Activated CD8-positive, alpha-beta T cell treated with anti-CD3 and anti-CD28 coated beads for 36 hours (primary cell): ENCODE results near the gene ITGAX. TPM values are rescaled to one million over a fixed set of nuclear protein-coding genes. Genes with fewer than 3 reads are reported as not detected.

ENCODE experiments used
- ATAC-seq: fragments of 200-7000 bp; cut with Tn5 transposase; one replicate; pipeline ENCODE4 v1.10.0; 2021; ENCODE audit warnings: mild to moderate bottlenecking, moderate library complexity
- CTCF ChIA-PET: fragments of 350-600 bp; sonication (Branson Sonifier 250); formaldehyde crosslinking; loops from one replicate; lab custom pipeline; 2021; ENCODE audit warnings: antibody characterized with exemption; lab: Charles Lee
- POLR2A ChIA-PET: fragments of 350-600 bp; sonication (Branson Sonifier 250); formaldehyde crosslinking; loops from one replicate; lab custom pipeline; 2021; ENCODE audit warnings: antibody characterized with exemption; lab: Charles Lee
- DNase-seq: peaks from one replicate; pipeline ENCODE4 v3.0.0-alpha.2; 2020
- H3K27ac Mint-ChIP-seq: one replicate; pipeline ENCODE4 v1.8.0; 2021; ENCODE audit warnings: mild to moderate bottlenecking, mixed read lengths
- H3K27me3 Mint-ChIP-seq: one replicate; pipeline ENCODE4 v1.8.0; 2021; ENCODE audit warnings: mixed read lengths
- H3K36me3 Mint-ChIP-seq: one replicate; pipeline ENCODE4 v1.8.0; 2021; ENCODE audit warnings: low read depth, mixed read lengths
- H3K4me1 Mint-ChIP-seq: one replicate; pipeline ENCODE4 v1.8.0; 2021; ENCODE audit warnings: low read depth, mixed read lengths
- H3K4me3 Mint-ChIP-seq: one replicate; pipeline ENCODE4 v1.8.0; 2021; ENCODE audit warnings: mild to moderate bottlenecking, moderate library complexity, mixed read lengths
- H3K9me3 Mint-ChIP-seq: one replicate; pipeline ENCODE4 v1.8.0; 2021; ENCODE audit warnings: mixed read lengths
- intact Hi-C: fragments of 100-400 bp; cut with micrococcal nuclease; formaldehyde crosslinking; loops from one replicate; pipeline ENCODE4 v1.10.0; 2022
- total RNA-seq, 2 experiments: library from RNA; stranded (reverse); gene quantifications; one replicate each; pipeline ENCODE4 v1.2.3, GENCODE V29; 2021
- TF ChIP-seq, protein P1 (sequence below): fragments of 200-600 bp; IDR thresholded peaks from one replicate; pipeline ENCODE4 v1.8.0; 2022; ENCODE audit warnings: antibody characterized with exemption, mild to moderate bottlenecking

The ITGAX gene
- total RNA-seq, 2 experiments from 2014 or later, result 4.4 to 5.4 TPM

DNA sequence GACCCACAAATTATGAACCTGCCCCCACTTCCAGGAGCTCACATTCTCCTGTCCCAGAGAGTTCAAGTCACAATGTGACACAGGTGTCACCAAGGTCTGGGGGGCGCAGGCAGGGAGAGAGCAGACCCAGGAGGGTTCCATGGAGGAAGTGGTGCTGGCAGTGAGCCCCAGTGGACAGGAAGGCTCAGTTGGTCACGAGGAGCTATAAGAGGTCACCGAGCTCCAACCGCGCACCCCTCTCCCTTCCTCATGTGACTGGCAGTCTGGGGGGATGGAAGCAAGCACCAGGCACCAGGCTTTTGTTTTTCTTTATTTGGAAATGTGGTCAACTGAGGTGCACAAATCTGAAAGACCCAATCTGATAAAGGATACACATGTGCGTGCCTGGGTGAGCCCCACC lies 40.7 kb downstream of the ITGAX start:
- ChIA-PET POLR2A (interaction anchor here (1.4 to 1.5 kb wide), 2 partner anchors 36 to 198 kb away, joined by 3 to 4 read pairs; no protein-coding TSS in a partner anchor), CTCF (interaction anchor here (1.1 kb wide), 1 partner anchor 13 kb away, joined by 5 read pairs; no protein-coding TSS in a partner anchor)
- Mint-ChIP-seq H3K27me3 (no peaks in the 10 kb centered on the region), H3K36me3 (peaks cover 2% of the 10 kb centered on the region), H3K27ac (no peak overlapping the region), H3K9me3 (peaks cover 9% of the 10 kb centered on the region), H3K4me1 (peaks cover 7% of the 10 kb centered on the region), H3K4me3 (no peak overlapping the region)
- intact Hi-C loops, result no loop called here
- TF ChIP-seq, protein P1, sequence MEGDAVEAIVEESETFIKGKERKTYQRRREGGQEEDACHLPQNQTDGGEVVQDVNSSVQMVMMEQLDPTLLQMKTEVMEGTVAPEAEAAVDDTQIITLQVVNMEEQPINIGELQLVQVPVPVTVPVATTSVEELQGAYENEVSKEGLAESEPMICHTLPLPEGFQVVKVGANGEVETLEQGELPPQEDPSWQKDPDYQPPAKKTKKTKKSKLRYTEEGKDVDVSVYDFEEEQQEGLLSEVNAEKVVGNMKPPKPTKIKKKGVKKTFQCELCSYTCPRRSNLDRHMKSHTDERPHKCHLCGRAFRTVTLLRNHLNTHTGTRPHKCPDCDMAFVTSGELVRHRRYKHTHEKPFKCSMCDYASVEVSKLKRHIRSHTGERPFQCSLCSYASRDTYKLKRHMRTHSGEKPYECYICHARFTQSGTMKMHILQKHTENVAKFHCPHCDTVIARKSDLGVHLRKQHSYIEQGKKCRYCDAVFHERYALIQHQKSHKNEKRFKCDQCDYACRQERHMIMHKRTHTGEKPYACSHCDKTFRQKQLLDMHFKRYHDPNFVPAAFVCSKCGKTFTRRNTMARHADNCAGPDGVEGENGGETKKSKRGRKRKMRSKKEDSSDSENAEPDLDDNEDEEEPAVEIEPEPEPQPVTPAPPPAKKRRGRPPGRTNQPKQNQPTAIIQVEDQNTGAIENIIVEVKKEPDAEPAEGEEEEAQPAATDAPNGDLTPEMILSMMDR, result no peak
- no peak for ATAC-seq
- no peak for DNase-seq

DNA sequence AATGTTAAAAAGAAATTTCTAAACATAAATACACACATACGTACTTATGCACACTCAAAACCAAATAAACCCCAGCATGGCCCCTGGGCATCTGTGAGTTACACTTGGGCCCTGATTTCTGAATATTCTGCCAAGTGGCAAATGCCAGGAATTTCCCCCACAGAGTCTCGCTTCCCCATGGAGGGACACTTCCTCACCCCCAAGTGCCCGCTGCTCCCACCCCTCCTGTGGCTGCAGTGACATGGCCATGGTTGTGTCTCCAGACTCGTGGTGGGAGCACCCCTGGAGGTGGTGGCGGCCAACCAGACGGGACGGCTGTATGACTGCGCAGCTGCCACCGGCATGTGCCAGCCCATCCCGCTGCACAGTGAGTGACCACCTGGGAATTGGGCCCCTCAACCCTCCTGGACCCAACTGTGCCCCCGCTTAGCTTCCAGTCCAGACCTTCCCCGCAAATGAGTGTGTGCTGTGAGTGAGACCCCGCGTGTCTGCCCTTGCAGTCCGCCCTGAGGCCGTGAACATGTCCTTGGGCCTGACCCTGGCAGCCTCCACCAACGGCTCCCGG lies 42.2 kb downstream of the ITGAX start:
- intact Hi-C loops, result no loop called here
- Mint-ChIP-seq H3K27me3 (no peaks in the 10 kb centered on the region), H3K27ac (no peak overlapping the region), H3K4me3 (no peak overlapping the region), H3K4me1 (peaks cover 7% of the 10 kb centered on the region), H3K36me3 (peaks cover 2% of the 10 kb centered on the region), H3K9me3 (peaks cover 9% of the 10 kb centered on the region)
- TF ChIP-seq, protein P1, result no peak
- DNase-seq (no peak), ATAC-seq (no peak)
- ChIA-PET CTCF (no interaction called here), POLR2A (no interaction called here)

DNA sequence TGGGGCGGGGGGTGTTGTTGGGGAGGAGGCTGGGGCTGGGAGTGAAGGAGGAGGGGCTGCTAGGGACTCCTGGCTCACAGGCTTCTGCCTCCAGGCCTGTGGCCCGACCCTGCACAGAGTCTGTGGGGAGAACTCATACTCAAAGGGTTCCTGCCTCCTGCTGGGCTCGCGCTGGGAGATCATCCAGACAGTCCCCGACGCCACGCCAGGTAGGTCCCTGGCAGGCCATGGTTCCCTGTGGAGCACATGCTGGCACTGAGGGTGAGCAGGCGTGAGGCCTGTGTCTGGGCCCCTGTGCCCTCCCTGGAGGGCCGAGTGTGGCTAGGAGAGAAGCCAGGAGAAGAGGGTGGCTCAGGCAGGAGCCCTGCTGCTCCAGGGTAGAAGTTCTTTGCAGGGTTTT lies 42.7 kb downstream of the ITGAX start:
- Mint-ChIP-seq H3K4me3 (no peak overlapping the region), H3K27me3 (no peaks in the 10 kb centered on the region), H3K36me3 (peaks cover 2% of the 10 kb centered on the region), H3K4me1 (peaks cover 8% of the 10 kb centered on the region), H3K9me3 (peaks cover 9% of the 10 kb centered on the region), H3K27ac (no peak overlapping the region)
- ChIA-PET CTCF (no interaction called here), POLR2A (no interaction called here)
- intact Hi-C loops, result no loop called here
- TF ChIP-seq, protein P1, result no peak
- DNase-seq (no peak), ATAC-seq (no peak)

DNA sequence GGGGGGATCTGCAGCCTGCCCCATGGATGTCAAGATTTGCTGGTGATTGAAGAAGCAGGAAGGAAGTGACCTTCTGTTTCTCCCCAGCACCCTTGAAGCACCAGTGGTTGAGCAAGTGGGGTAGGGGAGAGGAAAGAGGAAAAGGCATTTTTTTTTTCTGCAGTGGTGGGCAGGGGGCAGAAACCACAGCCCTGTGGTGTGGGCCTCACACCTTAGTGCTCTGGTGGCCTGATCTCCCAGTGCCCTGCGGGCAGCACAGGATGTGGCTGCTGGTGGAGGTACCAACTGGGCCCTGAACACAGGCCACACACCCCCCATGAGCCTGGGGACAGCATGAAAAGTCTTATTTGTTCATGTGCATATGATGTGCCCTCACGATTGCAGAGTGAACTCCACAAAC lies 45.2 kb downstream of the ITGAX start:
- Mint-ChIP-seq H3K27ac (no peak overlapping the region), H3K4me1 (peaks cover 11% of the 10 kb centered on the region), H3K27me3 (no peaks in the 10 kb centered on the region), H3K9me3 (peaks cover 9% of the 10 kb centered on the region), H3K4me3 (no peak overlapping the region), H3K36me3 (peaks cover 2% of the 10 kb centered on the region)
- peak; percentile 33 for DNase-seq
- POLR2A ChIA-PET, result interaction anchor here (0.8 kb wide), 1 partner anchor 201 kb away, joined by 3 read pairs; no protein-coding TSS in a partner anchor
- intact Hi-C loops, result no loop called here
- CTCF ChIA-PET, result interaction anchor here (1.4 to 1.9 kb wide), 2 partner anchors 15 to 18 kb away, joined by 3 to 5 read pairs; no protein-coding TSS in a partner anchor
- TF ChIP-seq, protein P1, result no peak
- ATAC-seq, result no peak

DNA sequence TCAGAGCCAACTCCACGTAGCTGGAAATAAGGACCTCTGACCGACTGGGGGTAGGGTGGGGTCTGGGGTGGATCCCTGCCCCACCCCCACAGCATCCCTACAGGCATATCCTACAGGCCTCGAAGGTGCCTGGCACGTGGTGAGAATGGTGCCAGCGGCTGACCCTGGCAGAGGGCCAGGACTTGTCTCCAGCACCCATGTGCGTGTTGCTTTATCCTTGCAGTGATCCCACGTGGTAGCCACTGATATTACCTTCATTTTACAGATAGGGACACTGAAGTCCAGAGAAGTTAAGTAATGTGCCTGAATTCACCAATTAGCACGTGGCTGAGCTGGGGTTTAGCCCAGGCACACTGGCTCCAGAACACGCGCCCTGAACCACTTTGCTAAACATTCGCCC lies 46.5 kb downstream of the ITGAX start:
- no peak overlapping the region for H3K4me3 Mint-ChIP-seq
- ChIA-PET CTCF (interaction anchor here (1.4 to 1.9 kb wide), 2 partner anchors 16 to 19 kb away, joined by 3 to 5 read pairs; no protein-coding TSS in a partner anchor), POLR2A (no interaction called here)
- intact Hi-C loops, result no loop called here
- H3K27ac Mint-ChIP-seq, result no peak overlapping the region
- ATAC-seq (no peak), DNase-seq (no peak)
- TF ChIP-seq, protein P1, result no peak
- peaks cover 9% of the 10 kb centered on the region for H3K9me3 Mint-ChIP-seq
- H3K27me3 Mint-ChIP-seq, result no peaks in the 10 kb centered on the region
- peaks cover 2% of the 10 kb centered on the region for H3K36me3 Mint-ChIP-seq
- peaks cover 11% of the 10 kb centered on the region for H3K4me1 Mint-ChIP-seq
